ENCODE measurements around the gene ENAM.
"Not testable (repeated sequence)": the region's sequence is repeated elsewhere in the genome, so short reads cannot be mapped to it uniquely, and the experiment has no call there.

Gene ENAM

GRCh38 chr4:70682142-70682541 lies 53.6 kb downstream of the ENAM start:
- not testable (repeated sequence) for DNase-seq

GRCh38 chr4:70687392-70687791 lies 58.8 kb downstream of the ENAM start:
- DNase-seq = no peak

- DNase-seq = peak; percentile 83 to 88 (median 84)
These were observed 59.6 kb downstream of the ENAM start, which contains the start of gene UTP3 for GRCh38 chr4:70687821-70688794. TSS of gene UTP3 (plus strand) at chr4:70688532. CDS start at chr4:70688678, 146 bp downstream.

GRCh38 chr4:70688795-70689231 lies 60.3 kb downstream of the ENAM start:
- DNase-seq = no peak

- no peak for DNase-seq
These were observed 63.1 kb downstream of the ENAM start for GRCh38 chr4:70691661-70692060.

GRCh38 chr4:70694633-70695032 lies 66.1 kb downstream of the ENAM start:
- DNase-seq = not testable (repeated sequence)

All from activated naive CD4-positive, alpha-beta T cell (primary cell).